ENCODE results near the gene PDE11A.

Gene PDE11A

DNA sequence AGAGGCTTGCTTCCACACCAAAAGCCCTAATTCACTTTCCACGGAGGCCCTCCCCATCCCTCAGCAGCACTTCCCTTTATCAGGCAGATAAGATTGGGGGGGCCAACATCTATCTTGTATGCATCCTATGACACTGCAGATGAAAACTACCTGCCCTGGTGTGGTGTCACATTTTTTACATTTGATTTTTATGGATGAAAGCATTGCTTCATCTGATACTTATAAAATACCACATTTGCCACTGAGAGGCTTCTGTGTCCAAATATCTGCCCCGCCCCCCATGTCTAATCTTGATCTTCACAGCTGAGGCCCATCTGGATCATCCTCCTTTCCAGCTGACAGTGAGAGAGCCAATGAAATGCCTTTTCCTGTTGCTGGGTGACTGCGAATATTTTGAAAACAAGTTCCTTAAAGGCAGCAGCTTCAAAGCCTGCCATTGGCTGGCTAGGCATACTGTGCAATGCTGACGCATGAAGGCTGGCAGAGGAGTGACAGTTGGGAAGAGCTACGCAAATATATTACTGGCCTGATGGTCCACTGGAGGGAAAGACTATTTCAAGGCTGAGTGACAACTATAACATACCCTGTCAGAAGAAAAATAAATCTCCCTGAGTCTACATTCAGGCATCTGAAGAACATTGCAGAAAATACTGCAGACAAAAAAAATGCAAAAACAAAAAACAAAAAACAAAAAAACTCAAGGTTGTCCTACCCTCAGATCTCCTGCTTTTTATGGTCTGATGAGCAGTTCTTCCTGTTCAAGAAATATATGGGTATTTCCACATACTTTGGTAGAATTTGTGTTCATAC is 318.7 kb downstream of the PDE11A start:
- DNase-seq, result no peak

DNA sequence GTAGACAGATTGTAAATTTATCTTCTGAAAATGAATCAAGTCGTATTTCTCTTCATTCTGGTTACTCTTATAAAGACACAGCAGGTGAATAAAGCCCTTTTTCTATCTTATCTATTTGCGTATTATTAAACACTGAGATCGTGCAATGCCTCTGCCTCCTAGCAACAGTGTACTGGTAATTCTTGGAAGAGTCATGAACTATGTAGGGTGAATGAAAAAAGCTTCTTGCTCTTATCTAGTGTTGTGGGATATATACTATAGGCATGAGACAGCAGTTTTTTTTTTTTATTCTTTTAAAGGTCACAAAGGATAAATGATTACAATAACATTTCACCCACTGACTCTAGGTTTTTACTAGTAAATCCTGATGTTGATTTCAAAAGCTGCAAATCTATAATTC is 324.2 kb downstream of the PDE11A start:
- DNase-seq, result no peak

DNA sequence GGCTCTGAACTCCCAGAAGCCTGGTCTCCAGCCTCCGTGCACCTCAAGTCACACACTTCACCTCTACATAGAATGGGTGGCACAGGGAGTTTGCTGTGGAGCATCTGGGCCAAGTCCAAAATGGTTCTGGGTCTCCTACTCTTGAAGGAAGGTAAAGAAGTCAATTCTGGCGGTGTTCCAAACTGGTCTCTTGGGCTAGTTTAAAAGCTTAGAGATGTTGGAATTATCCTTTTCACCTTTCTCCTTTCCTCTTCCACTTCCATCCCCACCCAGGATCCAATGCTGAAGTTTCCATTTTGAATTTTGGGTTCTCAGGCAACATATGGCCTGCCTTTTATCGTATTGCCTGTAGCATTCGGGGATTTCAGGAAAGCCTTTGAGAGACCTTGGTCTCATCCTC is 325.2 kb downstream of the PDE11A start:
- no peak for DNase-seq

DNA sequence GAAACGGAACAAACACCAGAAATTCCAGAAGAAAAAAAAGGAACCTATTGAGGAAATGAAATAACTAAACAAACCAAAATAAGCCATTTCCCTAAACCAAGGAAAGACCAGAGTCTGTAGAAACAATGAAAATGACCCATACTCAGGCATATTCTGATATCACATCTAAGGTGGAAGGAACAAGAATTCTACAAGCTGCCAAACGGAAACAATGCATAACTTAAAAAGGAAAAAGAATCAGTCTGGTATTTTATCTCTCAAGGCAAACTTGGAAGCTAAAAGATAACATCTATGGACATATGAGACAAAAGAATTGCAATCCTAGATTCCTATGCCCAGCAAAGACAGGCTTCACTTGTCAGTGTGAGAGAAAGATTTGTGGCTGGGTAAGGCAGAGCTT is 326.2 kb downstream of the PDE11A start:
- DNase-seq, result no peak

DNA sequence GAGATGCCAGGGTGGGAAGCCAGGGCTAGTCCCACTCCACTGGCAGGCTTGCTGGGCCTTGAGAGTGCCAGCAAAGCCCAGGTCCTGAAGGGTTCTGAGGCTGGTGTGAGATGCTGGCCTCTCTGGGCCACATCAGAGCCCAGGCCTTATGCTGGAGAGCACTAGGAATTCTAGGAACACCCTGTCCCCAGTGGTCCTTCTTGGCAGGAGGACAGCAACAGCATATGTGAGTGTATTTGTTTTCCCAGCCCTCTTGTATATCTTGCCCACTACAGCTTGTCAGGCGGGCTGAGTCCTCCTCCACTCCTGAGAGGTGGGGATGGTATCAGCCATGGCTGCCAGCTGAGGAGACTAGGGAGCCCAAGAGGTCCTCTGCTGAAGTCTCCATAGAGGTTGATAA is 327.0 kb downstream of the PDE11A start:
- no peak for DNase-seq

DNA sequence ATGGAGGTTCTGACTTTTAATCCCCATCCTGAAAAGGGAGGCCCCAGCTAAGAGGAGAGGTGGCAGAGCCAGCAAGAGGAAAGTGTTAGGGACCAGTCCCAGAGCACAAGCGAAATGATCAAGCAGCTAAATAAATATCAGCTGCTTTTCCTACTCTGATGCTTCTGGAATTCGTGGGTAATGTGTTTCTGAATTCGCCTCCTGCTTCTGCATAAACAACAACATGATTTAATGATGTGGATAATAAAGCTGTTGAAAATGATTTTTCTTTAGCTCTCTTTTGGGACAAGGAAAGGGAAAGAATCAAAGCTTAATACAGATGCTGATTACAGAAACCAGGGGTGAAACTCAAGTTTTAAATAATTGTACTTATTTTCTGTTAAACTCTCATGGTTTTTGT is 329.7 kb downstream of the PDE11A start:
- no peak for DNase-seq

DNA sequence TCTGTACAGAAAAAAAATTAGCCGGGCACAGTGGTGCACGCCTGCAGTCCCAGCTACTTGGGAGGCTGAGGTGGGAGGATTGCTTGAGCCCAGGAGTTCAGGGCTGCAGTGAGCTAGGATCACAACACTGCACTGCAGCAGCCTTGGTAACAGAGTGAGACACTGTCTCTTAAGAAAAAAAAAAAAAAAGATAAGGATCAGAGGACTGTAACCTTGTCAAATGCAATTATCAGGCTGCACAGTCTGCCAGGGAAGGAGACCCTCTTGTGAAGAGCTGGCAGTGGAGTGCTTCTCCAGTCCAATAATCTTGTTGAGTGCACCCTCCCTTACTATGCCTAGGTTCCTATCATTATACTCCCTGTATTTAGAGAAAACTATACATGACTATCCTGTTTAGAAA is 330.7 kb downstream of the PDE11A start:
- no peak for DNase-seq

DNA sequence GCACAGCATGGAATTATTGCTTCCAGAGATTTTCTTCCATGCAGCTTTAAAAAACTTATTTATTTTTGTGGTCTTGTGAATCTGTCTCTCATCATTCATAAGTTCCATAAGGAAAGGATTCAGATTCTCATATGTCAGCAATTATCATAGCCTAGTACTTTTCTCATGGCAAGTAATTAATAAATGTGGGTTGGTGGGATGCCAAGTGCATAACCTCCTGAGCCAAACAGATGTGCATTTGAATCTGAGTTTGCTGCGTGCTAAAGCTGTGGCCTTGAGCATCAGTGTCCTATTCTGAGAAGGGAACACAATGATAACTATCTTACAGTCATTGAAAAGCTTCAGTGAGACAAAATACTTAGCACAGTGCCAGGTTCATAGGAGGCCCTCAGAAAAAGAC is 331.9 kb downstream of the PDE11A start:
- DNase-seq, result no peak

DNA sequence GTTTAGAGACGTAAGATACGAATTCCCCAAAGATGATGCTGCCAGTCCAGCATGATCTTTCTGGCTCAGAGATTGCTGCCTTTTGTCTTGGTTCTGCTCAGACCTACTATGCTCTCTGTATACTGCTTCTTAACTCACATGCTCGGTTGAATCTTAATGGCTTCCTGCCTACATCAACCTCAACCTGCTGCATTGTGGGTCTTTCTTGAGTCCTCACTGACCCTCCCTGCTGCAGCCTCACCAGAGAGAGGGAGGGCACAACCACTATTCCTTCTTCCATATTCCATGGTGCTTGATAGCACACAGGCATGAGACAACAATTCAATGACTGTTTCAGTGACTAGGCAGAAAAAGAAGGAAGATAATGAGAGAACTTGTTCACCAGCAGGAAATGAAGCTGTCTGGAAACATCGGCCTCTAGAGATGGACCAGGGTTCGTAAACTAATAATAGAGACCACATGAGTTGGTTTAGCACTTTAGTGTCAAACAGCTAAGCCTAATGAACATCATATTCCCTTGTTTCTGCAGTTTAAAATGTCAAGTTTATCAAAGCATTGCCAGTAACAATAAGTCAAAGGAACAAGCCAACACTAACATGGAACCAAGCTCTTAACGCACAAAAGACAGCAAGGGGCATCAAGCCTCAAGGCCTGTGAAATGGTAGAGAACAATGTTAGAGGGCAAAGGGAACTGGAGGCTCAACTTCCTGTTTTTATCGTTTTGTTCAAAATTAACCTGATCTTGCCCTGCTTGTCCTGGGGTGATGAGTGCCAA is 333.9 kb downstream of the PDE11A start:
- no peak for DNase-seq

DNA sequence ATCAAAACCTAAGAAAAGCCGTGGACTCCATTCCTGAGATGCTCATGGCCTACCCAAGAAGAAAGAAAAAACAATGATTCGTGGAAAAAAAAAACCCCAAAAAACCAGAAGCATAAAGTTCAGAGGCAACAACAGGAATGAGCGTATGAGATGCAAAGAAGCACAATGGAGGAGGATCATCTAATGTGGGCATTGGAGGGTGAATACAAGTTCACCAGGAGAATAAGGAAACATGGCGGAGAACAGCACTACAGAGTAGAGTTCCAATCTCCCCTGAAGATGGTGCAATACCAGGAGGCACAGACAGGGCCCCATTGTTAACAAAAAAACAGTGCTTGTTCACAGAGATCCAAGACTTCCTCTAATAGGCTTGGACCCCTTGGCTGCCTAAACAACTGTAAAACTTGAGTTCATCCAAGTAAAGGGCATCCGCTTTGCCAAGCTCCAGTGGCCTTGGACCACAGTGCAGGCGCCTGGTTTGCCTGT is 337.2 kb downstream of the PDE11A start:
- no peak for DNase-seq

DNA sequence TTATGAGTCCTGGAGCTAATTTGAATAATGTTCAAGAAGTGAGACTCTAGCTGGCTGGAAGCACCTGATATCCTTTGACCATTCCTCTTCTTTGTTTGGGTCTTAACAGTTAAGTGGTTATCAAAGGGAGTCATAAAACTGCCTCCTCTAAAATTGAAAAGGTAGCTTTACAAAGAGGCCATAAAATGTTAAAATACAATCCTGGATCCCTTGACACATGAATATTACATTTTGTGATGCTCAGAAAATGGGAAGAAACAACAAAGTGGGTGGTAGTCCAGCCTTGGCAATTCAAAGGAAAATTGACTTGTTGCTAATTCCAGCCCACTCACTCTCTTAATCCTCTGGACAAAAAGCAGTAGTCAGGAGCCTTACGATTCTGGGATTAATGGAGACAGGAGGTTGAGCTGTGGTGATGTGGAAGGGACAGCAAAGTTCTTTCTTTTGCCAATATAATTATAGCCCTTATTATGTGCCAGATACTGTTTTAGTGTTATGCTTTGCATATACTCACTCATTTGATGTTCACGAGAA is 339.2 kb downstream of the PDE11A start:
- no peak for DNase-seq

DNA sequence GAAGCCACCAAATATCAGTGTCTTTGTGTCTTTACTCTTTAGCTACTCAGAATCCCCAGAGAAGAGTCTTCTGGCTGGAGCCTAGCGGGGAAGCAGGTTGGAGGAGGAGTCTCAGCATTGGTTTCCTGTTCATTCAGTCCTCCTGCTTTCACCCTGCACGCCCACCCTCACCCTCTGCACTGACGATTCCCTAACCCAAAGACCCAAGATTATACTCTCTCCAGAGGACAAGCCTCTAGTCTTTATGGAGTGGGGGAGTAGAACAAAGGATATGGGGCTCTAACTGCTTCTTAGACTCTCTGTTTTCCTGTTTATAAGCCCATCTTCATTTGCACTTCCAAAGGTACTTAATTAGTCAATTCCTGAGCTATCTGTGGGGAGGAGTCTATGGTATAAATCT is 341.2 kb downstream of the PDE11A start:
- DNase-seq, result no peak

DNA sequence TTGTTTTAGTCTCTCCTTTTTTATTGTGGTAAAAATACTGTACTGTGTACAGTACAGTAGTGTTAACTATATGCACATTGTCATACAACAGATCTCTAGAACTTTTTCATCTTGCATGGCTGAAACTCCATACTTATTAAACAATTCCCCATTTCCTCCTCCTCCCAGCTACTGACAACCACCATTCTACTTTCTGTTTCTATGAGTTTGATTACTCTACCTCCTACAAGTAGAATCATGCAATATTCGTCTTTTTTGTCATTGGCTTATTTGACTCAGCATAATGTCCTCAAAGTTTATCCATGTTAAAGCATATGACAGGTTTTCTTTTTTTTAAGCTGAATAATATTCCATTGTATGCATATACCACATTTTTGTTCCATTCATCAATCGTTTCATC is 341.8 kb downstream of the PDE11A start:
- no peak for DNase-seq

DNA sequence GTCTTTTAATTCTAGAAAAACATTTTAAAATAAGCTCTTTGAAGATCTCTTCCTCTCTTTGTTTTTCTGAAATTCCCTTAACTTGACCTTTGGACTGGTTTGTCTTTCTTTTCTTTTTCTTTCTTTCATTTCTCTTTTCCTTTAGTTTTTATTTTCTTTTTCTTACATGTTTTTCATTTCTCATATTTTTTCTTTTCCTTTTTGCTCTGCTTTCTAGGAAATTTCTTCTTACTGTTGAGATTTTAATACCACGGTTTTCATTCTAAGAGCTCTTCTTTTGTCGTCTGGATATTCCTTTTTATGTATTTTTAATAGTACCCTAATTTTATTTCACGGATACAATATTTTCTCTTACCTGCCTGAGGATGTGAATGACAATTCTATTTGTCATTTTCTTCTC is 342.2 kb downstream of the PDE11A start:
- DNase-seq, result no peak

DNA sequence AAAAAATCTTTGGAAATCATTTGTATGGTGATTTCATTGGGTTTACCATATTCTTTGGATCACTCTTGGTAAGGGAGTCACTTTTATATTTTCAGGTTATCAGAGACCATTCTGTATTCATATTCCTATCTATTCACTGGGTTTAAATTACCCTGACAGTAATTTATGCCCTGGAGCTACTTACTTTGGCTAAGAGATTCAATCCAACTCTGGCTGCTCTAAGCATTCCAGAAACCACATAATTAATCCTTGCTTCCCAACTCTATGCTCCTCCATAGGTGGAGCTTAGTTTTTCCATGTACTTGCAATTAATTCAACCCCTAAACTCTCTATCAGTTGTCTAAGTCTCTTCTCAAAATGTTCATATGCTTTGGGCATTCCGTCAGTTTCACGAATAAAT is 343.7 kb downstream of the PDE11A start:
- DNase-seq, result no peak

DNA sequence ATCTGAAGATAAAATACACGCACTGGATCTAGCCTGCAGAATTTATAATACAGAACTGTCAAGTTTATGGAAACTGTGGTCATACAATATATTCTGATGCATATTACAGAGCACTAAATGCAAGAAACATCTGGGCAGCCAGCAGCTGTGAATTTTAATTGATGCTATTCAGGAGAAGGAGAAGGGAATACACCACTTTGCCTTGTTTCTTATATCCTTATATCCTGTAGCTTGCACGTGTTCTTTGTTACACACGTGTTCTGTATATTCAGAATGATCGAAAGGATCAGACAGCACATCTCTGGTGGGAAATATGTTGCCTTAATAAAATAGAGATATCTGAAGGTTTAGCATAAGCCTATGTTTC is 344.2 kb downstream of the PDE11A start:
- DNase-seq, result no peak

DNA sequence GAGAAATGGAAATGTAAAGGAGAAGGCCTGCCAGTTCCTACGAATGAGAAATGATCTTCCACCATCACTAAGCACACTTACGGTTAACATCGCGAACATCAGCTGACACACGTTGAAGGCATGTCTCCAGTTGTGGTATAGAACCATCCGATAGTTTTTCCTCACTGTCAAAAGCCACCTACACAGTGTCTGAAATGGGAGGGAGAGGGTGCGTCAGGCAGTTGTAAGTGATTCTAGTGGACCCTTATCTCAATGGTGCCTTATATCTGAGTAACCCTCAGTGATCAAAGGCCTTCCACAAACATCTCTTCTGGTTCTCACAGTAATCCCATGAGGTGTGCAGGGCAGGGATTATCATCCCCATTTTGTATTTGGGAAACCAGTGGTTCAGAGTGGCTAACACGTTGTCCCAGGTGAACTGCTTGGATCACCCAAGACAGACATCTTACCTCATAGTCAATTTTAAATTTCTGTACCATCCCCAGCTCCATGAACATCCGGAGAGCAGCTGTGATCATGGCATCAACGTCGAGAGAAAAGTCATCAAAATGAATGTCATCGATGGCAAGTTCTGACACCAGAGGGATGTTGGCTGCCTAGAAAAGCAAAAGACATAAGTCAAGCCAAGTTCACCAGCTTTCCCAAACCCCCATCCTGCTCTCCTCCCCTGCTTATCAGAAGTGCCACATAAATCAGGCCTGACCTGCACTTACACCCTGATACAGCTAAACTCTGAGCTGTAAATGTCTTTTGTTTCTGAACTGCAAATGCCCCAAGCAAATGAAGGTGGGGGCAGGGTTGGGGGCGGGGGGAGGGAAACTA is 344.8 kb downstream of the PDE11A start:
- no peak for DNase-seq

DNA sequence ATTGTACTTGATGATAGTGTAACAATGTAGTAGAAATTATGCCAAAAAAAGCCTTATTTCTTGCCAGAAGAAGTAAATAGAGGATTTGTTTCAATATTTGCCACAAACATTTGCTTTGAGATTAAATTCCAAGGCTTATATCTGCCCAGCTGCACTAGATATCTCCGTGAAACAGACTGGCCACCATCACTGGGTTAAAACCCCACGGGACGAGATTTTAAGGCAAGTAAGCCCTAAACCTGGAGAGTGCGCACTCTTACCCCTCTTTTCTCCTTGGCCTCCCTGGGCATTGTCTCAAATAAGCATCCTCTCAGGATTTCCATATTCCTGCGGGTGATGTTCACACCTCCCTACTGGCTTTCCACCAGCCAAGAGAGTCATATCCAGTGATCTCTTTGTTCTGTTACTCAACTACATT is 345.6 kb downstream of the PDE11A start:
- no peak for DNase-seq

DNA sequence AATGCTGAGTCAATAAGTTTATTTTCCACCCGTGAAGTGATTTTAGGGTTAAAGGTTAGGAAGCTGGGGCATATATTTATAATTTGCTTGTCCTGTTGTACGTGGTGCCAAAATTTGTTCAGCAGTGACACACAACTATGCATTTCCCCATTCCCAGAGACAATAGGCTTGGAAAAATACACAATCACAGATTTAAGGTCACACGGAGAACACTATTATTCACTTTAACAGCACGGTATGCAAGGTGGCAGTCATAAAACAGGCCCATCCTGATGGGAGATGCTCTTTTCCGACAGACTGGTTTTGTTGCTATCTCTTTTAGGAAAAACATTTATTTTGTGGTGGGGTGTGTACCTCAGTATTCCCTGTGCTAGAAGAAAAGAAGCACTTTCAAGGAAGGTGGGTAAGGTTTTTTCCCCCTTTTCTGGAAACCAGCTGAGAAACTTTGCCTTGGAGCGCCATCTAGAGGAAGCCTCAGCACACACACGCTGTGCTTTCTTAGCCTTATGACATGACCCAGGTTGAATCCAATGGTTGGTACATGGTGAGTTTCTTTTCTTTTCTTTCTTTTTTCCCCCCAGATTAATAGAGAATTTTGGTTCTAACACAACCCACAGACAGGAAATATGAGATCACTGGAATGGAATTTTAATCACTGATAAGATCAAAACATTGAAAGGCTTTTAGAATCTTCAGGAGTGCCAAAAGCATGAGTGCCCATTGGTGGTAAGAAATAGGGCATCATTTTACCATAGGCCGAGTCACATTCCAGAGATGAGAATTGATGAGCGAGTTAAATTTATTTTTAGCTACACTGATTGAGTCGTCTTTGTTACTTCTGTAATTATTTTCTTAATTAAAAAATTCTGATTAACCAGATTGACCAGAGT is 347.9 kb downstream of the PDE11A start:
- peak; percentile 43 for DNase-seq

DNA sequence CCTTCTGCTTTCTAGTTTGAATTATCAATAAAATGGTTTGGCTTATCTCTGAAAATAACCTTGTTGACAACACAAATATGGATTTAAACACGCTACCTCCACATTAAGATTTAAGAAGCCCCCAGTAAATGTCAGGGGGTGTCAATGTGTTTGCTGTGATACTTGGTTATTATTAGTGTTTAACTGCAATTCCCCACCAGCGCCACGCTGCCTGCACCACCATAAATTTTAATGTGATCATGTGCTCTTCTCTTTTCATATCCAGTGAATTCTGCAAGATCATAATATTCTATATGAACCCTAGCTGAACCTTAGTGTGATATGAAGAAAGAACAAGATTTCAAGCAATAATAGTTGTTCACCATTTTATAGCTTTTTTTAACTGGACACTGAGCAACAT is 349.3 kb downstream of the PDE11A start:
- DNase-seq, result no peak

DNA sequence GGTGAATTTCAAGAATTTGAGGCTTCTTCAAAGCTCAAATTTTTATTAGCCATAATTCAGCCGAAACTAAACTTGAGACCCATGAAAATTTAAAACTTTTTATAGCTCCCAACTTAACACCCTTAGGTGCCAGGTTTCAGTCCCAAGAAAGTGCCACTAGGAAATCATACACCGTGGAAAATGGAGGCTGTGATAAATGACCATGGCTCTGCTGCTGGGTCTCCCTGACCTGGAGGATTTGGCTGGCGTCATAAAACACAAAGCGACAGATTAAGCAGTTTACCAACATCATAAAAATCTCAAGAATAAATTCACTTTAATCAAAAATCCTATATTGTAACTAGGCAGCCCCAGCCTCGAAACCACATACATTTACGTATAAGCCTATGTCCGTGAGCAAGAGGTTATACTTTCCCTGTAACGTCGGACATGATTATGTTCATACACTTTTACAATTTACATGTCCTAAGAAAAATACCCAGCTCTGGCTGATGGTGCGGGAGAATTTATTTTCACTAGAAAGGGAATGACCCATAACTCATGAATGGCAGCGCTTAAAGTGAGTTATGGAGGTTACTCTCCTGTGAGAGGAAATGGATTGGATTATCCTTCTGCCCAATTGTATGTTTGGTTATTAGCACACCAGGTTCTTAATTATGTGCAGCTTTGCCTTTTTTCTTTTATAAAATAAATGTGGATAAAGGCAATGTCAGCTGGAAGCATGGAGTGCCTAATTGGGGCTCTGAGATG is 350.6 kb downstream of the PDE11A start:
- no peak for DNase-seq

Measured in DMS79 treated with DMSO at 0.1 percent for 48 hours (cell line).